ENCODE data around the gene DNAJC7.
"Not testable (repeated sequence)": the region's sequence is repeated elsewhere in the genome, so short reads cannot be mapped to it uniquely, and the experiment has no call there.

DNAJC7 gene

DNA sequence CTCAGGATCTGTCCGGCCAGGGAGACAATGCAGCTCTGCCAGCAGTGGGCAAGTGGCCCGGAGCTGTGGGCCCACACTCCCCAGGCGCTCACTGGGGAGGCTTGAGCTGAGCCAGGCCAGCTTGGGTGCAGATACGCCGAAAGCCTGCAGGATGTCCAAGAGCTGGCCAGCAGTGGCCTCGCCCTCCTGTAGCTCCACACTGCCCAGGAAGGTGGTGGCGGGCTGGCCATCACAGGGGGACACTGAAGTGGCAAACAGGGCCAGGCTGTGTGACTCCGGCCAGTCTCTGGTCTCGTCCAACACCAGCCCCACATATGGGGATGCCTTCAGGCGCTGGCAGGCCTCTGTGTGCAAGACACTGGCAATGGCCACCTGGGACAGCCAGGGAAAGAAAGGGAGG, 23.6 kb upstream of the DNAJC7 start:
- no peak for DNase-seq (ENCODE audit: low spot score)

GRCh38 chr17:42039794-42040763, 22.8 kb upstream of the DNAJC7 start:
- DNase-seq (ENCODE audit: low spot score) = no peak

DNA sequence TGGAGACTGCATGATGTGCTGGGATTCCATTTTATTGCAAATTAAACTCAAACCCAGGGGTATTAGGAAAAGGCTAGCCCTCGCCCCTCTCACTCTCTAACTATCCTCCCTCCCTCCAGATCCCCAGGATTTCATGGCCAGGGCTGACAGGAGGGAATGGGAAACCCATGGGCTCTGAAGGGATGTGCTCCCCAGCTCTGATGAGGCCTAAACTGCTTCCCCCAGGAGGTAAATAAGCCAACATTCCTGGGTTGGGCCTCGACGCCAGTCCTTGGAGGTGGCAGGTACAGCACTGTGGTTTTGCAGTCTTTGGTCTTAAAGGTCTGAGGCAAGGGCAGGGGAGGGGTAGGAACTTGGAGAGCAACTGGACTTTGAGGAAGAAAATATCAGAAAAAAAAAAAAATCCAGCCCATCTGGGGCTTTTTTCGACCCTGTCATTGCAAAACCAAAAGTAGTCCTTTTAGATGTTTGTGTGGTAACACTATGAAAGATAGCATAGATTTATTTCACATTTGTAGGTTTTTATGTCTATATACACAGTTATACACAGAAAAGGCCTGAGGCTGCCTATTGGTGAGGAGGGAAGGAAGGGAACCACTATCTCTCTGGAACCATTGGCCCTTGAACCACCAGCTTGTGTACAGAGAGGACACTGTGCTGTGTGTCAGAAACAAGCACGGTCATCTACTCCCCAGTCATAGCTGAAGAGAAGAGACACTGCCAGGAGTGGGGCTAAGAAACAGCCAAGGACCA, 21.2 kb upstream of the DNAJC7 start:
- DNase-seq (ENCODE audit: low spot score) = no peak

DNA sequence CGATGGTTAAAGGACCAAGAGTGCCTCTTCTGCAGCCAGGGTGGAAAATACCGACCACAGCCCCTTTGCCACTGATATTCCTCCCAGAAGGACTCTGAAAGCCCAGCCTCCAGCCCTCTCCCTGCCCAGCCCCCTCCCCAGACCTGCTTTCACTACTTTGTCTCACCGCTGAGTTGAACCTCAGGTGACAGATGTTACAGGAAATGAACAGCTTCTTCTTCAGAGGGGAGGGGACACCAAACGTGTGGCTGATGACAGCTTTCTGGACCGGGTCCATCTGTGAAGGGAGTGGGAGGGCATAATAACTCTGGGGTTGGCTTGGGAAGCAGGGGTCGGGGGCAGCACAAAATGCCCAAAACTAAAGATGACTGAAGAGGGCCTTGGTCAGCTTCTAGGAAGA, 16.8 kb upstream of the DNAJC7 start:
- DNase-seq (ENCODE audit: low spot score) = no peak

GRCh38 chr17:42031584-42031983, 14.3 kb upstream of the DNAJC7 start:
- DNase-seq (ENCODE audit: low spot score) = no peak

DNA sequence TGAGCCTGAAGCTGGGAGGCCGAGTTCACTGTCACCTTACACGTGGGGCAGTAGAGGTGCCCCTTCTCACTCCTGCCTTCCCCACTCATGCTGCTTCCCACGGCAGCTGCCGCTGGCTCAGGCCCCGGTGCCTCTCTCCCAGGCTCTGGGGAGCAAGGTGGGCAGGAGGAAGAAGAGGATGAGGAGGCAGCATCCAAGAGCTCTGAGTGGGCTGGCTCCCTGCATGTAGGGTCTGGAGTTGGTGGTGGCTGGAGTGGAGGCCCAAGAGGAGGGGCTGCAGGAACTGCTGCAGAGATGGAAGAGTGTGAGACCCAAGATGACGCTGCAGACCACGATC, 11.5 kb upstream of the DNAJC7 start:
- DNase-seq (ENCODE audit: low spot score) = no peak

DNA sequence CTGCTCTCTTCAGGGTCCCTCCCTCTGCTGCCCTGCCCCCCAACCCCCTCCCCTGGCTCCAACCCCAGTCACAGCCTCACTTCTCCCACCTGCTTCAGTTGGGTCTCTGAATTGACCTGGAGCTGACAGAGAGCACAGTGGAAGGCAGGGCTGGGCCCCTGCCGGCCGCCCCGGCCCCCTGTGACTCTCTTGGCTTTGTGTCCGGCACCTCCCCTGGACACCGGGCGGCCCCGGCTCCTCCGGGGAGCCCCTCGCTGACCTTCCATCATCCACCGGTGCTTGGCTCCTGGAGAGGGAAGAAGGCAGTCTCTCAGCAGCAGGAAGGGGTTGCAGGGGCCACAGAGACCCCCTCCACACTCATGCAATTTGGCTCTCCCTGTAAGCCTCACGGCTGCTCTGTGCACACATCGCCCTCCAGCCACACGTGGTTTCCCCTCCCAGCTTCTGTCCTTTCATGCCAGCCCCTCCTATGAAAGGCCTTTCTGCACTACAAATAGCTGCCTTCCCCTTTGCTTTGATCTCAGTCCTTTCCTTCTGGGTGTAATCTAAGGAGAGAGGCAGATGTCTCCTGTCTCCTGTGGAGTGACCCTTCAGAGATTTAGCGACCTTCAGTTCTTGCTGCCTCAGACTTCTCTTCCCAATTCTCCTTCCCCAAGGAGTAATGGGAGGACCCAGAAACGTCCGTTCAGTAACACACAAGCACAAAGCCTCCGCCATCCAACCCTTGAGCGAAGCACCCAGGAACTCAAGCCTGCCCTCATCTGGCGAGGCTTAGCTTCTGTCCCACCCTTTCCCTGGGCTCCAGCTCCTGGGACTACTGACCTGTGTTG, 10.9 kb upstream of the DNAJC7 start:
- DNase-seq (ENCODE audit: low spot score) = peak; percentile 91

DNA sequence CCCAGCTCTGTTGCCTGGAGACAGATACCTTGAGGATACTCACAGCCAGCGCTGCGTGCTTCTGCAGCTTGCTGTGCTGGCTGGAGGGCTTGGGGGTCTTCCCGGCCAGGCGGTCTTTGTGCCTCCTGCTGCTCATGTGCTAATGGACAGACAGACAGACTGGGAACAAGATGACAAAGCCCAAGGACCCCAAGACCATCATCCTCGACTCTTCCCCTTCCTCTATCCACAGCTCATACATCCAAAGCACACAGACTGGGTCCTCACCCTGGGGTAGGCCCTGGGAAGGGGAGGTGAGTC, 10.3 kb upstream of the DNAJC7 start:
- DNase-seq (ENCODE audit: low spot score) = no peak

GRCh38 chr17:42026857-42027589, 9.8 kb upstream of the DNAJC7 start:
- DNase-seq (ENCODE audit: low spot score) = no peak

DNA sequence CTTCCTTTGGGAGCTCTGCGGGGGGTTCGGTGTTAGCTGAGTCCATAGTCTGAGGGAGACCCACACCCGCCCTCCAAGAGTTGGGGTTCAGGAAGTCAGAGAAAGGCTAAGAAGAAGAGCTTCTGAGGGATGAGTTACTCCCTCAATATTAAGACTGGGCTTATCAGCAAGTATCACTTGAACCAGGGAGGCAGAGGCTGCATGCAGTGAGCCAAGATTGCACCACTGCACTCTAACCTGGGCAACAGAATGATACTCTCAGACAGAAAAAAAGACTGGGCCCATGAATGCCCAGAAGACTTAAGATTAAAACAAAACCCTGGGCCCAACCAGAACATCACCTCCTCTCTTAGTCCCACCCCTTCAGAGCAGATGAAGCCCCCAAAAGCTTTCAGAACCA, 8.7 kb upstream of the DNAJC7 start:
- DNase-seq (ENCODE audit: low spot score) = no peak

- DNase-seq (ENCODE audit: low spot score) = no peak
These were observed 7.9 kb upstream of the DNAJC7 start for GRCh38 chr17:42025191-42025579.

DNA sequence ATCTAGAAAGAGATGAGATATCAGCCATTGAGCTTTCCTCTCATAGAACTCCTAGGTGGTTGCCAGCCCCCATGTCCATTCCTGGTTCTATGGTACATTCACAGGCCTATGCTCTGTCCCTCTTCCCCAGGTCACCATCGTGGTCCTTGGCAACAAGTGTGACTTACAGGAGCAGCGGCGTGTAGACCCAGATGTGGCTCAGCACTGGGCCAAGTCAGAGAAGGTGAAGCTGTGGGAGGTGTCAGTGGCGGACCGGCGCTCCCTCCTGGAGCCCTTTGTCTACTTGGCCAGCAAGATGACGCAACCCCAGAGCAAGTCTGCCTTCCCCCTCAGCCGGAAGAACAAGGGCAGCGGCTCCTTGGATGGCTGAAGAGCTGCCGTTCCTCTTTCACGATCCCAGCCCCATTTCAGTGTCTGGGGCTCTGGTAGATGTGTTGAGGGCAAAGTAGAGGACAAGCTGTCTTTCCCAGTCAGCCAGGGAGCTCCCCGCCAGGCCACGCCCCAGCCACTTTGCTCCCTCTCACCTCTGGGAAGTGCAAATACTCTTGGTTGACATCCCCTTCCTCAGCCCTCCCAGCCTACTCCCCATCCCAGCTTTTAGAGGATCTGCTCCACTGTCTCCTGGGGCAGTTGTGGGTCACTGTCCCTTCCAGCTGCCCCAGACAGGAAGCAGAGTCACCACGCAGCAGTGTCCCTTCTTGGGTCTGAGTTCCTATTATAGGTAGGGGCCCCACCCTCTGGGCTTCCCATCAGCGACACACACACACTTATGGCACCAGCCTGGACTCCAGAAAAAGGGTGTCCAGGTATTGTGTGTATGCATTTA, 6.5 kb upstream of the DNAJC7 start:
- no peak for DNase-seq (ENCODE audit: low spot score)

GRCh38 chr17:42020845-42021244, 3.6 kb upstream of the DNAJC7 start:
- DNase-seq (ENCODE audit: low spot score) = not testable (repeated sequence)

DNA sequence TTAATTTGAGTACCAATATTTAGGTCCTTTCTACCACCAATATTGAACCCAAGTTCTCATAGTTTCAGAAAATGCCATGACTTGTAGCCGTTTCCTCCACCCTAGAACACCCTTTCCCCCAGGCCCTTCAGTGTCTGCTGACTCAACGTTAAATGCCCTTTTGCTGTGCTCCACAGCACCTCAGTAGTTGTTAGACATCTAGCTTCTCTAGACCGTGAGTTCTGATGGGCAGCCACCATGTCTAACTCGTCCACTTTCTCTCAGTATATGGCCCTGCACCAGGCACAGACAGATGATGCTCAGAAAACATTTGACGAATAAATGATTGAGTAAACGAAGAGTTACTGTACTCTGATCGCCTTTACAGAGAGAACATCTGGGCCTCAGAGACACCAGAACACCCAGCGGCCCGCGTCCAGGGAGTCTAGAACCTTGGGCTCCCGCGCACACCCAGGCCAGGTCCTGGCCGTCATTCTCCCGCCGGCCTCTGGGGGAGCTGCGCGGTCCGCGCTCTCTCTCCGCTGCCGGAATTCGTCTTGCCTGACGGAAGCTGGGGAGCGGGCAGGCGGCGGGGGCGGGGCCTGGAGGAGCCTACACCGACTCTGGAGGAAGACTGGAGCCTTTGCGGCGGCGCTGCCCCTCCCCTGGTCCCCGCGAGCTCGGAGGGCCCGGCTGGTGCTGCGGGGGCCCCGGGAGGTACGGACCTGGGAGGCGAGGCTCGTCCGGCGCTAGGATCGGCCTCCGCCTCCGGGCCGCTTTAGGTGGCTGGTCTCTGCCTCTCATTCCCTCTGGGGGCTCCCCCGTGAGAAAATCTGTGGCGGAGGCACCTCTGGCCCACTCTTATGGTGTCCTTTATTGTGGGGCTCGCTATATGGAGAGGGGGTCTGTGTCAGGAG, 2.5 kb upstream of the DNAJC7 start, which contains the start of gene NKIRAS2:
Gene NKIRAS2, plus strand, starts transcription at position 582 of the 896 bp plus-strand sequence. CDS start 1,488 bp downstream, outside the sequence.
- DNase-seq (ENCODE audit: low spot score) = peak; percentile 96

GRCh38 chr17:42018988-42019387, 1.7 kb upstream of the DNAJC7 start:
- no peak for DNase-seq (ENCODE audit: low spot score)

- peak; percentile 57 for DNase-seq (ENCODE audit: low spot score)
These were observed 1.1 kb upstream of the DNAJC7 start for GRCh38 chr17:42018339-42018738.

GRCh38 chr17:42017866-42018200, 594 bp upstream of the DNAJC7 start:
- DNase-seq (ENCODE audit: low spot score) = peak; percentile 60

DNA sequence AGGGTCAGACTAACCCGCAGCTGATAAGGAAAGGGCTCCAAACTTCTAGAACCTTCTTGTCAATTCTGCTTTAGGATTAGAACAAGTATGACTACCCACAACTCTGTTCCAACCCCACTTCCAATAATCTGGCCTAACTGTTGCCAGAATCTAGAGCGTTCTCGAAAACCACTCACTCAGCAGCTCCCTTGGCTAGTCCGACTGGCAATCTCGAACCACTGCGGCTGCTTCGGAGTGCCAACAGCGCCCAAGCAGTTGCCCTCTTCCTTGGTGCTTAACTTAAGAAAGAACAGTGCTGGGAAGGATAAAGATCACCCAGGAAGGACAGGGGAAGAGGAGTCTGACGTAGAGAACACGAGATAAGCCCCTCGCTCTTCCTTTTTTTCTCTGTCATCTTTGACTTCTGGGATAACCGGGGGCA, 818 bp downstream of the DNAJC7 start:
- DNase-seq (ENCODE audit: low spot score) = no peak

GRCh38 chr17:42013740-42014139, 3.5 kb downstream of the DNAJC7 start:
- not testable (repeated sequence) for DNase-seq (ENCODE audit: low spot score)

GRCh38 chr17:42012363-42012762, 4.9 kb downstream of the DNAJC7 start:
- not testable (repeated sequence) for DNase-seq (ENCODE audit: low spot score)

All from HuH-7 (cell line).